Lung (tissue), 12 donors: ENCODE data around the gene RAPGEF1. TPM values are rescaled to one million over a fixed set of nuclear protein-coding genes. Genes with fewer than 3 reads are reported as not detected.

Source experiments
- ATAC-seq: fragments of 200-7000 bp; cut with Tn5 transposase; one replicate; pipeline ENCODE4 v1.9.1; 2020; ENCODE audit warnings: moderate number of reproducible peaks; ENCODE audit not compliant: insufficient read depth, low FRiP score
- DNase-seq, 3 donors: peaks; one replicate each; pipeline ENCODE4 v3.0.0-alpha.2; 2013 to 2017
- H3K27ac ChIP-seq, 2 donors: one replicate each; pipeline ENCODE4 v1.5.1; 2013; ENCODE audit warnings: mild to moderate bottlenecking in 2 of 2, moderate library complexity in 2 of 2, control low read depth in 1 of 2, inconsistent platforms in 1 of 2, low read depth in 1 of 2, low read length in 1 of 2
- H3K27me3 ChIP-seq, 3 donors: one replicate each; pipeline ENCODE4 v1.5.1; 2013; ENCODE audit warnings: low read length in 2 of 3; ENCODE audit not compliant: control insufficient read depth in 3 of 3, insufficient read depth in 3 of 3
- H3K36me3 ChIP-seq, 4 donors: one replicate each; pipeline ENCODE4 v1.5.1; 2013; ENCODE audit warnings: low read length in 4 of 4, mild to moderate bottlenecking in 1 of 4, moderate library complexity in 1 of 4; ENCODE audit not compliant: control insufficient read depth in 4 of 4, insufficient read depth in 4 of 4
- H3K4me1 ChIP-seq, 5 donors: one replicate each; pipeline ENCODE4 v1.5.1; 2013; ENCODE audit warnings: low read length in 5 of 5, mild to moderate bottlenecking in 2 of 5, moderate library complexity in 1 of 5; ENCODE audit not compliant: control insufficient read depth in 5 of 5, insufficient read depth in 5 of 5
- H3K4me3 ChIP-seq: one replicate; pipeline ENCODE4 v1.5.1; 2013; ENCODE audit warnings: mild to moderate bottlenecking, control low read depth, moderate library complexity
- H3K9ac ChIP-seq, 2 donors: one replicate each; pipeline ENCODE4 v1.5.1; 2013; ENCODE audit warnings: low read length in 2 of 2, control low read depth in 1 of 2; ENCODE audit not compliant: insufficient read depth in 1 of 2
- H3K9me3 ChIP-seq, 4 donors: one replicate each; pipeline ENCODE4 v1.5.1; 2013; ENCODE audit warnings: low read length in 3 of 4, mild to moderate bottlenecking in 1 of 4, moderate library complexity in 1 of 4; ENCODE audit not compliant: control insufficient read depth in 4 of 4, insufficient read depth in 3 of 4
- WGBS, 2 donors: extraction: QIAGEN DNeasy Blood & Tissue Kit; methylation state at CpG; one replicate each; pipeline ENCODE4 v1.1.7; 2013; 5-methylcytosine and 5-hydroxymethylcytosine counted together
- polyA plus RNA-seq, 2 donors: library from polyadenylated mRNA; stranded (reverse); fragments of 200-250 nt; gene quantifications; one replicate each; pipeline ENCODE4 v1.2.1, GENCODE V29; 2013
- total RNA-seq, 2 donors: library from RNA; depleted of rRNA in 1 of 2; stranded (reverse); fragments of >200 nt in 1 of 2; gene quantifications; one replicate each; pipeline ENCODE4 v1.2.1, GENCODE V29; 2014 to 2021
- TF ChIP-seq, protein P1 (sequence below): IDR thresholded peaks from 2 replicates; pipeline ENCODE4 v1.5.1; 2012; ENCODE audit warnings: mild to moderate bottlenecking; ENCODE audit errors: control extremely low read depth, extremely low read depth
- donor health status: control.
- donor health status: control.
- donor health status: Bipolar disorder and iron deficiency.
- donor health status: healthy.
- donor health status: DM: yes; HTN: yes; CAD: no.

Gene RAPGEF1
- total and polyA plus RNA-seq, 4 donors: 38.9 to 134 (median 55.1) TPM

DNA sequence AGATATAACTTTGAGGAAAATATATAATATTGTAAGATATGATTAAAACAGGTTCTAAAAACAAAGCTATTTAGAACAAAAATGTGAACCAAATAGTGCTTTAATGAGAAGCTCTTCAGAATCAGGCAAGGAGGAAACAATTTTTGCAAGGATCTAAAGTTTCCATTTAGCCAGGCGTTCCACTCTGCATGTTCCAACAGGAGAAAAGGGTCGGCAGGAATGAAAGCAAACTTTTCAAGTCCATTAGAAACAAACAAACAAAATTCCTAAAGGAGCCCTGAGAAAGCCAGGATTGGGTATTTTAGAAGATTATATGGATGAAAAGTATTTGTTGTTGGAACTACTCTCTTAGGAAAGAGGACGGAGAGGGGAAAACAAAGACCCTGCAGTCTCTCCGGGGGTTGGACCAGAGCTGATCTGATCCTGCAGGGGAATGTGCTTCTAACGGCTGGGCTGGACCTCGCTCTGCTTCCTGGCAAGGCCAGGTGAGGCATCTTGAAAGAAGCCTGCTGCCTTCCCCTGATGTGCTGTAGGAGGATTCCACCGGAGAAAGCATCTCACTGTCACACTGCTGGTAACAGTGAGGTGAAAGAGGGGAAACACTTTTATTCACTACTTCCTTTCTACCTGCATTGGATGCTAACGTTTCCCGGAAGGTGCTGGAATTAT lies 100.0 kb downstream of the RAPGEF1 start:
- Histone ChIP-seq H3K9me3 (no peaks in the 10 kb centered on the region), H3K9ac (no peak overlapping the region), H3K4me1 (peaks cover 0 to 11% (median 7%) of the 10 kb centered on the region in 5 donors), H3K27me3 (no peaks in the 10 kb centered on the region), H3K4me3 (no peak overlapping the region), H3K27ac (no peak overlapping the region), H3K36me3 (peaks cover 0 to 28% (median 3%) of the 10 kb centered on the region in 4 donors)
- 78 to 79% methylated on average over 9 of the region's 9 CpGs for WGBS, 2 donors
- ATAC-seq: no peak
- DNase-seq: no peak
- TF ChIP-seq, protein P1, sequence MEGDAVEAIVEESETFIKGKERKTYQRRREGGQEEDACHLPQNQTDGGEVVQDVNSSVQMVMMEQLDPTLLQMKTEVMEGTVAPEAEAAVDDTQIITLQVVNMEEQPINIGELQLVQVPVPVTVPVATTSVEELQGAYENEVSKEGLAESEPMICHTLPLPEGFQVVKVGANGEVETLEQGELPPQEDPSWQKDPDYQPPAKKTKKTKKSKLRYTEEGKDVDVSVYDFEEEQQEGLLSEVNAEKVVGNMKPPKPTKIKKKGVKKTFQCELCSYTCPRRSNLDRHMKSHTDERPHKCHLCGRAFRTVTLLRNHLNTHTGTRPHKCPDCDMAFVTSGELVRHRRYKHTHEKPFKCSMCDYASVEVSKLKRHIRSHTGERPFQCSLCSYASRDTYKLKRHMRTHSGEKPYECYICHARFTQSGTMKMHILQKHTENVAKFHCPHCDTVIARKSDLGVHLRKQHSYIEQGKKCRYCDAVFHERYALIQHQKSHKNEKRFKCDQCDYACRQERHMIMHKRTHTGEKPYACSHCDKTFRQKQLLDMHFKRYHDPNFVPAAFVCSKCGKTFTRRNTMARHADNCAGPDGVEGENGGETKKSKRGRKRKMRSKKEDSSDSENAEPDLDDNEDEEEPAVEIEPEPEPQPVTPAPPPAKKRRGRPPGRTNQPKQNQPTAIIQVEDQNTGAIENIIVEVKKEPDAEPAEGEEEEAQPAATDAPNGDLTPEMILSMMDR: no peak

DNA sequence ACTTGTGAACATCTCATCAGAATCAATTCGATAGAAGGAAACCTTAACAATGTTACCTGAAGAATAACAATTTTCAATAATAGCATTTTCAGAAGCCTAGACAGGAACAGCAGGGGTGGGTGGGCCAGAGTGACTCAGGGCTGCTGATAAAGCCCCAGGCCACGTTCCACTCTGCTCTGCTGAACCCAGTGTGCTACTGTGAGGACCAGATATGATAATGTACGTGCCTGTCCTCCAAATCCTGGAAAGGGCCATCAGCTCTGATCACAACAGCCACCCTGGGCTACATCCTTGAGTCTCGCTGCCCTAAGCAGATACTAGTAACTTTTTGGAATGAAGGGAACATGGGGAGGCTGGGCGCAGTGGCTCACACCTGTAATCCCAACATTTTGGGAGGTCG lies 103.3 kb downstream of the RAPGEF1 start:
- peak overlapping the region in 1 of 2 donors; percentile 1 for H3K27ac ChIP-seq
- 88 to 92% methylated on average over 6 of the region's 6 CpGs for WGBS, 2 donors
- H3K4me1 ChIP-seq: peaks cover 0 to 11% (median 7%) of the 10 kb centered on the region in 5 donors
- H3K36me3 ChIP-seq: peaks cover 0 to 20% (median 0%) of the 10 kb centered on the region in 4 donors
- H3K9ac ChIP-seq: no peak overlapping the region
- ATAC-seq (no peak), DNase-seq (no peak)
- H3K9me3 ChIP-seq: no peaks in the 10 kb centered on the region
- TF ChIP-seq, protein P1: no peak
- no peak overlapping the region for H3K4me3 ChIP-seq
- H3K27me3 ChIP-seq: no peaks in the 10 kb centered on the region

DNA sequence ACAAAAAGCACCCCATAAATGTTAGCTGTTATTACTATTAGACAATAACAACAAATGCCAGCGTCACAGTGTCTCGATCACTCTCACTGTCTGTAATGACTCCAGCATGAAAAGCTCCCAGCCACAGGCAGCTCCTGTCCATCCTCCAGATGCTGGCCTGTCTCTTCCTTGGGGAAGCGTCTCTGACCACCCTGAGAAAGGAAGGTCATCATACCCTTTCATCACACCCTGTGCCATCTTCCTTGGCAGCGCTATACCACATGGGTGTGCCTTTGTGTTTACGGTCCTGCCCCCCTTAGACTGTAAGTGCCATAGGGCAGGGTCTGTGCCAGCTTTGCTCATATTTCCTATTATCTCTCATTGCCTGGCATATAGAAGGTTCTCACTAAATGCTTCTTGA lies 104.0 kb downstream of the RAPGEF1 start:
- 57 to 62% methylated on average over 5 of the region's 5 CpGs for WGBS, 2 donors
- no peak overlapping the region for H3K9ac ChIP-seq
- no peaks in the 10 kb centered on the region for H3K27me3 ChIP-seq
- TF ChIP-seq, protein P1: no peak
- peaks cover 0 to 23% (median 0%) of the 10 kb centered on the region in 4 donors for H3K36me3 ChIP-seq
- no peak for DNase-seq
- peak; percentile 35 for ATAC-seq
- no peak overlapping the region for H3K4me3 ChIP-seq
- no peaks in the 10 kb centered on the region for H3K9me3 ChIP-seq
- H3K27ac ChIP-seq: peak overlapping the region; percentile 0 to 84
- peaks cover 0 to 10% (median 5%) of the 10 kb centered on the region in 5 donors for H3K4me1 ChIP-seq
